NCI-H1417 treated with DMSO at 0.1 percent for 48 hours (cell line): ENCODE data around the gene CPNE7.
"Not testable (repeated sequence)": the region's sequence is repeated elsewhere in the genome, so short reads cannot be mapped to it uniquely, and the experiment has no call there.

Experiments used
- DNase-seq: peaks from one replicate; lab custom pipeline; 2025; lab: John Stamatoyannopoulos, UW

The CPNE7 gene

DNA sequence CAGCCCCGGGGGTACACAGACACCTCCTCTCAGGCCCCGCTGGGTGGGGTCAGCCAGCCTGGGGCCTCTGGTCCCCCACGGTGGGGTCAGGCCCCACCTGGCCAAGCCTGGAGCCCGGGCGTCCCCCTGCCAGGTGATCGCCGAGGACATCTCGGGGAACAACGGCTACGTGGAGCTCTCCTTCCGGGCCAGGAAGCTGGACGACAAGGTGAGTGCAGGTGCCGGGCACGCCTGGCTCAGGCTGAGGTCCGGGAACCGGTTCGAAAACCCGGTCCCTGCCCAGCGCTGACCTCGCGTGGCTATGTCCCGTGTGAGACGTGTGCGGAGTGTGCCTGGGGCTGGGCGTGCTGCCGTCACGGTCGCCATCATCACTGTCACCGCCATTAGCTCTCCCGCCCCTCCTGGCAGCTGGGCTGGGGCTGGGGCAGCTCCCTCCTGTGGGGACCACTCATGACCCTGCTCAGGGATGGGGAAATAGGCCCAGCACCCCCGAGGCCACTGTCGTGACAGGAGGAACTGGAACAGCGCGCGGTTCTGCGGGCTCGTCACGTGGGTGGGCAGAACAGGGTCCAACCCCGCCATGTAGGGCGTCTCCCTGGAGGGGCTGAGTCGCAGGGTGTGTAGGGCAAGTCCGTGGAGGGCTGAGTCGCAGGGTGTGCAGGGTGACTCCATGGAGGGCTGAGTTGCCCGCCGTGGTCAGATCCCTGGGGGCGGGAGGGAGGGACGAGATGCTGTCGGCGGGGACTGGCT lies 8.5 kb downstream of the CPNE7 start:
- no peak for DNase-seq

DNA sequence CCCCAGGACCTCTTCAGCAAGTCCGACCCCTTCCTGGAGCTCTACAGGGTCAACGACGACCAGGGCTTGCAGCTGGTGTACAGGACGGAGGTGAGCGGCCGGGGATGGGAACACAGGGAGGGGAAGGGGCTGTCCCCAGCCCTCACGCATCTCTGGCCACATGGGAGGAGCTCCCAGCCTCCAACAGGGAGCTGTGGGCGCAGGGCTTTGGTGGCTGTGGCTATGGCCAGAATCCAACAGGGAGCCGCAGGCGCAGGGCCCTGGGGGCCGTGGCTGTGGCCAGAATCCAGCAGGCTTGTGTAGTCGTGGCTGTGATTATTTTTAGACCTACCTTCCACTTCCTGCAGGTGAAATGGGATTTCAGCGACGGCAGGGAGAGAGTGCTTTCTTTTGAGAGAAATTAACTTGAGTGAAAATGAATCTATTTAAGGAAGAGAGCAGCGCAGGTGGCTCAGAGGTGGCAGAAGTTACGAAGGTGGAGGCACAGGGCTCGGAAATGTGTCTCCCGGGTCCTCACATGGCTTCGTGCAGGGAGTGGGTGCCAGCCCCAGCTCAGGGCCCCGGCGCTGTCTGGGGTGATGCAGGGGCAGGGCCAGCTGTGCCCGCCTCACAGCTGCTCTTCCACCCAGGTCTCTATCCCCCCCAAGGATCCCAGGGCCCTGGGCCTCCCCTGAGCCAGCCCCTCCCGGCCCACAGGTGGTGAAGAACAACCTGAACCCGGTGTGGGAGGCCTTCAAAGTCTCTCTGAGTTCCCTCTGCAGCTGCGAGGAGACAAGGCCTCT lies 9.4 kb downstream of the CPNE7 start:
- no peak for DNase-seq

DNA sequence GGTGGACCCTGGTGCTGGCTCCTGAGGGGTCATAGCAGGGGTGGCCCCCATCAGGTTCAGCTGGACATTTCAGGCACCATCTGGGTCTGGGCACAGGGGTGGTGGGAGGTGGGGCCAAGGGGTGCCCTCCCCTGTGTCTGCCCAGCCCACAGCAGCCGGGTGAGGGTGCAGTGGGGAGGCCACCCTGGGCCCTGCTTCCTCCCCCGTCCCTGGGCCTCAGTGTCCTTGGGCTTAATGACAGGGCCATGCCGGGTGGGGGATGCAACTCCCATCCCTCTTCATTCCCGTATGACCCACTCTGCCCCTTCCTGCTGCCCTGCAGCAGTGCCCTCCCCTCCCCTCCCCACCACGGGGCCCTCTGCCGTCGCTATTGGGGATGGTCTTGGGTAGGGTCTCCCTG lies 10.7 kb downstream of the CPNE7 start:
- no peak for DNase-seq

DNA sequence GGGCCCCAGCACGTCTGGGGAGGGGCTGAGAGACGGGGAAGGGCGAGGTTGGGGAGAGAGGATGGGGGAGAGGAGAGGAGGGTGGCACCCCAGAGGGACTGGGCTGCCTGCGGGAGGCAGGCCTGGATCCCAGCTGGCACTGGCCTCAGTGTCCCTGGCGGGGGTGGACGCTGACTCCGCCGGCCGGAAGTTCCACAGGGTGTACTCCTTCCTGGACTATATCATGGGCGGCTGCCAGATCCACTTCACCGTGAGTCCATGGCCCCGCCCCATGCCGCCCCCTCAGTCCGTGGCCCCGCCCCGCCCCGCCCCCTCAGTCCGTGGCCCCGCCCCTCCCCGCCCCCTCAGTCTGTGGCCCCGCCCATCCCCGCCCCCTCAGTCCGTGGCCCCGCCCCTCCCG lies 11.3 kb downstream of the CPNE7 start:
- no peak for DNase-seq

DNA sequence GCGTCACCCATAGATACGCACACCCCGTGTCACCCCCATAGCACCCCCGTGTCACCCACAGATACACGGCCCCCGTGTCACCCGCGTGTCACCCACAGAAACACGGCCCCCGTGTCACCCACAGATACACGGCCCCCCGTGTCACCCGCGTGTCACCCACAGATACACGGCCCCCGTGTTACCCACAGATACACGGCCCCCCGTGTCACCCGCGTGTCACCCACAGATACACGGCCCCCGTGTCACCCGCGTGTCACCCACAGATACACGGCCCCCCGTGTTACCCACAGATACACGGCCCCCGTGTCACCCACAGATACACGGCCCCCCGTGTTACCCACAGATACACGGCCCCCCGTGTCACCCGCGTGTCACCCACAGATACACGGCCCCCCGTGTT lies 12.1 kb downstream of the CPNE7 start:
- not testable (repeated sequence) for DNase-seq

DNA sequence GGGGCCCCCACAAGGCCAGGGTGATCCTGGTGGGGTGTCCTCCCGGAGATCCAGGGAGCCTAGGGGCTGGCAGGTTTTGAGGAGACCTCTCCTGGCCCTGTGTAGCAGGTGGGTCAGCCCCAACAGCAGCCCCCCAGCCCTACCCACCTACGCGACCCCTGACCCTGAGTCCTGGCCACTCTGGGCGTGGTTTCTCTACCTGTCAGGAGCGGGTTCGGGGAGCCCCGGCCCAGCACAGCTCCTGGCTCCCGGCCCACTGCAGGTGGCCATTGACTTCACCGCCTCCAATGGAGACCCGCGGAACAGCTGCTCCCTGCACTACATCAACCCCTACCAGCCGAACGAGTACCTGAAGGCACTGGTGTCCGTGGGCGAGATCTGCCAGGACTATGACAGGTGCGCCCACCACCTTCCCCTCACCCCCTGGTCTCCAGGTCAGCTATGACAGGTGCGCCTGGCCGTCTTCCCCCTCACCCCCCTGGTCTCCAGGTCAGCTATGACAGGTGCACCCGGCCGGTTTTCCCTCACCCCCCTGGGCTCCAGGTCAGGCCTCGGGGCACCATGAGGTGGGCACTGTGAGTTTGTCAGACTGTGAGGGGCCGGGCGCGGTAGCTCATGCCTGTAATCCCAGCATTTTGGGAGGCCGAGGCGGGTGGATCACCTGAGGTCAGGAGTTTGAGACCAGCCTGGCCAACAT lies 13.0 kb downstream of the CPNE7 start:
- DNase-seq = no peak

DNA sequence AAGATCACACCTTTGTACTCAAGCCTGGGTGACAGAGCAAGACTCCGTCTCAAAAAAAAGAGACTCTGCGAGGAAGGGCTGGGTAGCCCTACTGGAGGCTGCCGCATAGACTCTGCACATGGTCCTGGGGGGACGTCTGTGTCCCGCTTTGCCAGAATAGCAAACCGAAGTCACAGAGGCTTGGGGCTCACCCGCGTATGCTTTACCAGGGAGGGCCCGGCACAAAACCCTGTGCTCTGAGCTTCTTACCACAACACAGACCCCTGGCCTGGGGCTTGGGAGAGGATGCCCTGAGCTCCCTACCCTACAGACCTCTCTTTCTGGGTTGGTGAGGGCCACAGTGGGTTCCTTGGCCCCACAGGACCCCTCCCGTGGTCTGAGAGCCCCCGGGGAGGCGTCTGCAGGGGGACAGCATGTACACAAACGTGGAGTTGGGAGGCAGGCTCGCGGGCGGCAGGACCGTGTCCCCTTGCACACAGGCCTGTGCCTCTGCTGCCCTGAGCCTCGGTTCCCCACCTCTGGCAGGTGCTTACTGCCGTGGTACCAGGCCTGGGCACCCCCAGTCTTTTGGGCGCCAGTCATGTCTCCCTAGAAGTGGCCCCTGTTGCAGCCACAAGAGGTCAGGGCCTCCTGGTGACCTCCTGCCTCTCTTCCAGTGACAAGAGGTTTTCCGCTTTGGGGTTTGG lies 13.8 kb downstream of the CPNE7 start:
- DNase-seq = no peak

DNA sequence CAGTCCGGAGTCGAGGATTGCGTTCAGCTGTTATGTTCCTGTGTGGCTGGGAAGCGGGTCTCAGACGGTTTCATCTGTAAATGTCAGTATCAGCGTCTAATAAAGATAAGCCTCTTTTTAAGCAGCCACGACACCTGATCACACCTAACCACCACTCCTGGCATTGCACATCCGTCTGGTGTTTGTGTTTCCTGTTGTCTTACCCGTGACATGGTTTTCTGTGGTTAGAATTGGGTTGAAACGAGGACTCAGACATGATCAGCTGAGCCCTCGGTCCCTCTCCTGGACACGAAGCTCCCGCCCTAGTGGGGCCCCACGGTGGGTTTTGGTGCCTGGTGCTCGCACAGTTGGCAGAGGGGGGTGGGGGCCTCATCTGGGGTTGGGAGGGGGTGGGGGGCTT lies 18.3 kb downstream of the CPNE7 start:
- no peak for DNase-seq

DNA sequence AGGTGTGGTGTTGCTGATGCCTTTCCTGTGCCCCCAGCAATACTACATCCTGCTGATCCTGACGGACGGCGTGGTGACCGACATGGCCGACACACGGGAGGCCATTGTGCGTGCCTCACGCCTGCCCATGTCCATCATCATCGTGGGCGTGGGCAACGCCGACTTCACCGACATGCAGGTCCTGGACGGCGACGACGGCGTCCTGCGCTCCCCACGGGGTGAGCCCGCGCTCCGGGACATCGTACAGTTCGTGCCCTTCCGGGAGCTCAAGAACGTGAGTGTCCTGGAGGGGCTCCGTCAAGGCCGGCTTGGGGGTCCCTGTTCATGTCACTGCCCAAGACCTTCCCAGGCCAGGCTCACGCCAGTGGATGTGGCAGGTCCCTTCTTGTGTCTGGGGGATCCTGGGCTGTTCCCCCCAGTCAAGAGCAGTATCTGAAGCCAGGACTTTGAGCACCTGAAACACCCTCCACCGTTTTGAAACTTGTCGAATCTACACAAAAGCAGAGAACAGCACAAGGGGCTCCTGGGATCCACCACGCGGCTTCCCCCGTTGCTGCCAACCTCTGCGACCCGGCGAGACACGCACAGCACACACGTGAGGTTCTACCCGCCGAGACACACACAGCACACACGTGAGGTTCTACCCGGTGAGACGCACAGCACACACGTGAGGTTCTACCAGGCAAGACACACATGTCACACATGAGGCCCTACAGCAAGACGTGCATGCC lies 19.9 kb downstream of the CPNE7 start:
- DNase-seq = no peak

DNA sequence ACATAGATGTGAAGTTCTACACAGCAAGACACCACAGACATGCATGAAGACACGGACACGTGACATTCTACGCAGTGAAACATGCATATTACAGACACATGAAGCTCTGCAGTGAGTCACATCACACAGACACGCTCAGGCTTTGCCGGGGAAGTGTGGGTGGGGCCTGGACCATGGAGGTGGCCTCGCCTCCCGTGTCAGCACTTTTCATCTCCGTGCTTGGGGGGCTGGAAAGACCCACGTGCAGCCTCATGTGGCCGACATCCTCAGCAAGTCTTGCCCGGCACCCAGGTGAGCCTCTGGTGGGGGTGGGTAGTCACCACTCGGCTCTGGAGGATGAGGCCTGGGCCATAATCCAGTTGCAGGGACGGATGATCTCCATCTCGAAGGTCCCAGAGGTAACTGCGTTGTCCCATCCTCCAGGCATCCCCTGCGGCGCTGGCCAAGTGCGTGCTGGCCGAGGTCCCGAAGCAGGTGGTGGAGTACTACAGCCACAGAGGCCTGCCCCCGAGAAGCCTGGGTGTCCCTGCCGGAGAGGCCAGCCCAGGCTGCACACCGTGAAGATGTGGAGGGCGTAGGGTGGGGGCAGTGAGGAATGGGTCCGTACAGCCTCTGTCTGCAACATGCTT lies 20.6 kb downstream of the CPNE7 start:
- no peak for DNase-seq

DNA sequence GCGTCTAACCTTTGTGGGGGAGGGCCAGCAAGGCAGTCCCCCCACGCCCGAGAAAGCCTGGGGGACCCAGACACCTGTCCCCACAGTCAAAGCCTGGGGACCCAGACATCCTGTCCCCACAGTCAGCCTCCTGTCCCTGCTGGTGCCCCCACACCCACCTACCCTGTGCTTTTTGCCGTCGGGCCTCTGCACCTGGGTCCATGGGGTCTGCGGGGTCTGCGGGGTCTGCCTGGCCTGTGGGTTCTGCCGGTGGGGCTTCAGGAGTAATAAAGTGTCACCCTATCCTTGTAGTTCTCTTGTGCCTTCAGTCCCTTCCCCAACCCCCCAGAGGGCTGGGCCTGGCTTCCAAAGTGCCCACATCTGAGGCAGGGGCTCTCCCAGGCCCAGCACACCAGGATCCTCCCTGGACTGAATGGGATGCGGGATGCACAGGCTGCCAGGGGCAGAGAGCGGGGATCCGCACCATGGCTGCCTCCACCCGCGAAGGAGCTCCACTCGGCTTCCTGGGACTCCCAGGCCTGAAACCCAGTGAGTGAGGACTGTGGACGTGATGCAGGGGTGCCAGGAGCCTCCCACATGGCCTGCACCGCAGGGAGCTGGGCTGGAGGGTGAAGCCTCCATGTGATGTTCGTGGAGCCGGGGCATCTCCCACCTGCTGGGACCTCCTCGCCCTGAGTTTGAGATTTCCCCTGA lies 21.5 kb downstream of the CPNE7 start:
- no peak for DNase-seq

DNA sequence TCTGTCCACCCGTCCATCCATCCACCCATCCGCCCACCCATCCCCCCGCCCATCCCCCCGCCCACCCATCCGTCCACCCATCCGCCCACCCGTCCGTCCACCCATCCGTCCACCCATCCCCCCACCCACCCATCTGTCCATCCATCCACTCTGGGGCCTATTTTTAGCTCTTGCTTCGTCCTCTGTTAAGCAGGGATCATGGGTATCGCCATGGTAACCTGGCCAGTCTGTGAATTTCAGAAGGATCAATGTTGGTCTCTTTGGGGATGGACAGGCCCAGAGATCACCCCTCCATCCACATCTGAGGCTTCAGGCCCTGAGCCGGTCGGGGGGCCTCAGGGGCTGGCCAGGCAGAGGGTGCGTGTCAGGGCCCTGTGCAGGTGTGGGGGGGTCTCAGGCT lies 22.6 kb downstream of the CPNE7 start:
- no peak for DNase-seq

DNA sequence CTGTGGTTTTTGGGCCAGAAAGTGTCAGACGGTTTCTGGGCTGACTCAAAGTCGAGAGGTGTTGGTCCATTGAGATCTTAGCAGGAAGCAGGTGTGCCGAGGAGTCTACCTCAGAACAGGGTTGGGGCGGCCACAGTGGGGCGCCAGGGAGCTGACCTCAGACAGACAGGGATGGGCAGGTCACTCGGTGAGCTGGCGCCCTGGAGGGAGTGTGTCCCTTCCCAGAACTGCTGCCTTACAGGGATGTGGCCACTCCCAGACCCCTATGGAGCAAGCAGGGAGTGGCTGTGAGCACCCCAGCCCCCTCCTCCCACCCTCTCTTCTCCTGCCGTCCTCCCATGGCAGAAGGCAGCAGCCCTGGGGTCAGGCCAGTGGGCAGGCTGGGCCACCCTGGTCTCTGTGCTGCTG lies 23.9 kb downstream of the CPNE7 start:
- DNase-seq = no peak

DNA sequence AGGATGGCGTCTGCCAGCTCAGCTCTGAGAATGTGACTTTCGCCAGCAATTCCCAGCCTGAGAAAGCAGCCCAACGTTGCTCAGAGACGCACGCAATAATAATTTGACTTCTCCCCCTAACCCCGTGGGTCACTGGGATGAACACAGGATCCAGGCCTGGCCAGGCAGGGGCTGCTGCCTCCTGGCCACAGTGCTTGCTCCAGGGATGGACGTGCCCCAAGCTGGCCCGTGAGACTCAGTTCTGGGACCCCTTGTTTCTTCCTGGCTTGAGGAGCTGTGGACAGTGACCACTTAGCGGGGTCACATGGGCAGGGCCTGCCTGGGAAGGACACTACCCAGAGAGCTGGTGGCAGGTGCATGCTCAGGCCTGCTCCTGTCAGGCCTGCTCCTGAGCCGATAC lies 24.3 kb downstream of the CPNE7 start:
- DNase-seq = no peak

DNA sequence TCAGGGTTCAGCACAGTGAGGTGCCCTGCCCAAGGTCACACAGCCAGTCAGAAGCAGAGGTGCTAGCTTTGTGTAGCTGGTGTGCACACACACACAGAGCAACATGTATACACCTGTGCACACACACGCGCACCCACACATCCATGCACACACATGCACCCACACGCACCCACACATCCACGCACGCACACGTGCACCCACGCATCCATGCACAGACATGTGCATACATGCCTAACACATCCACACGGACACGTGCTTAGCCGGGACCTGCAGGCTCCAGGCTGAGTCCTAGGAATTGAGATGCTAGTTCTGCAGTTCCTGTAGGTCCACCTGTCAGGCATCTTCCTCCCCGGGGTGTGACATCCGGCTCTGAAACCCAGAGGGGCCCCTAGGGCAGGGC lies 24.9 kb downstream of the CPNE7 start:
- DNase-seq = no peak

DNA sequence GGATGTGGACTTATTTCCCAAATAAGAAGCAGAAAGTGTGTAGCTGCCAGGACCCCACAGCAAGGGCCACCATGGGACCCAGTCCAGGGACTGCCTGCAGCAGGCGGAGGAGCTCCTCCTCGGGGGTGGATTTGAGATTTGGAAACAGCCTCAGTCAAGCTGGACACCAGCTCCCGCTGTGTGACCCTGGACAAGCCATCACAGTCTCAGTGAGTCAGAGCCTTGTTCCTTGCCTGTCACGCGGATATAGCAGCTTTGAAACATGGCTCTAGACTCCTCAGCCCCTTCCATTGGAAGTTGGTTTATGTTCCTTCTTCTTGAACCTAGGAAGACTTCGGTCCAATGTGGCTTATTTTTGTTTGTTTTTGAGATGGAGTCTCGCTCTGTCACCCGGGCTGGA lies 25.4 kb downstream of the CPNE7 start:
- DNase-seq = no peak

DNA sequence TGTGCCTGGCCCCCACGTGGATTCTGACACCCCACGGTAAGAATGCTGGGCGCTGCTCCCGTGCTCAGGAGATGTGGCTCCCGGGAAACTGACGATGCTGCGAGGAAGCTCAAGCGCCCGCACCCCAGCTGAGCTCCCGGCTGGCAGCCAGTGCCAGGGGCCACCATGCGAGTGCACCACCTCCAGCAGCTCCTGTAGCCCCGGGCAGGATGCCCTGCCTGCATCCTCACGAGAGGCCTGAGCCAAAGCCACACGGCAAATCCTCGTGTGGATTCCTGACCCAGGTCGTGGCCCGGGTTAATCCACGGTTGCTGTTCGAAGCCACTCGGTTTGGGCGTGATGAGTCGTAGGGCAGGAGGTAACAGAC lies 26.3 kb downstream of the CPNE7 start:
- no peak for DNase-seq

DNA sequence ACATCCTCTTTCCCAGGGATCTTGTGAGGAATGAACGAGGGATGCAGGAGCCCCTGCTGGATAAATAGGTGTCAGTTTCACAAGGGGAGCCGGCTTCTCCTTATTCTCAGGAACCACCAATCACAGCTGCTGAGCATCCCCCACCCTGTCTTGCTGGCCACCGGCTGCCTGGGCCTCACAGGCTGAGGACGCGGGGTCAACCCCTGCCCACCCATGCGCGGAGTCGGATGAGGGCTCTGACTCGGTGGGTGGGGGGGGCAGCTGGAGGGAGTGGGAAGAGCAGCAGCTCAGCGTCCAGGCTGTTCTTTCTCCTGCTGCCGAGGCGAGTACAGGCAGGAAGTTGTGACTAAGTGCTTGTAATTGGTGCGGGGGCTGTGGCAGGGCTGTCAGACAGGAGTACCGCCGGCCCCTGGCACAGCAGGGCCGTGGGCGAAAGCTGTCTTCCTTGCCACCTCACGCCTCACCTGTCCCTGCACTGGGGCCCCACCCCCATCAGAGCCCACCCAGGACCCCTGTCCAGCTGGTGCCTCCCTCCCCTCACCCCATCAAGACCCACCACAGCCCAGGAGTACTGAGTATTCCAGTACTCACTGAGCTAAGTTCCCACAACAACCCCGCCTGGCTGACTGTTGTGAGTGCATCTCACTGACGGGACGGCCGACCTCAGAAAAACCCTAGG lies 26.9 kb downstream of the CPNE7 start:
- DNase-seq = no peak

DNA sequence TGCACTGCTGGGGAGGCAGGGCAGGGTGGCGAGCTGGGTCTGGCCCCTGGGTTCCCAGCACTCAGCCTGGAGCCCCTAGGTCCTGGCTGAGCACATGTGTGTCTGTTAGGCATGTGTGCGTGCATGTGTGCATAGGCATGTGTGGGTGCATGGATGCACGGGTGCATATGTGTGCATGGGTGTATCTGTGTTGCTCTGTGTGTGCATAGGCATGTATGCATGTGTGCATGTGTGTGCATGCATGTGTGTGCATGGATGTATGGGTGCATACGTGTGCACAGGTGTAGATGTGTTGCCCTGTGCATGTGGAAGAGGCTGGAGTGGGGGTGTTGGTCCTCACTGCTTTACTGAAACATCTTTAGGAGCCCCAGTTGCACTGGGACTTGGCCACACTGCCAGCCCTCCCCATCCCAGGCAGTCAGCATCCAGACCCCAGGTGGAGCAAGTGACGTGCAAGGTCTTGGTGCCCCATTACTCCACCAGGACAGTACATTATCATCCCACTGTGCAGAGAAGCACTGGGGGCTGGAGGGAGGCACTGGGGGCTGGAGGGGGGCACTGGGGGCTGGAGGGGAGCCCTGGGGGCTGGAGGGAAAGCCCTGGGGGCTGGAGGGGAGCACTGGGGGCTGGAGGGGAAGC lies 27.5 kb downstream of the CPNE7 start:
- no peak for DNase-seq

DNA sequence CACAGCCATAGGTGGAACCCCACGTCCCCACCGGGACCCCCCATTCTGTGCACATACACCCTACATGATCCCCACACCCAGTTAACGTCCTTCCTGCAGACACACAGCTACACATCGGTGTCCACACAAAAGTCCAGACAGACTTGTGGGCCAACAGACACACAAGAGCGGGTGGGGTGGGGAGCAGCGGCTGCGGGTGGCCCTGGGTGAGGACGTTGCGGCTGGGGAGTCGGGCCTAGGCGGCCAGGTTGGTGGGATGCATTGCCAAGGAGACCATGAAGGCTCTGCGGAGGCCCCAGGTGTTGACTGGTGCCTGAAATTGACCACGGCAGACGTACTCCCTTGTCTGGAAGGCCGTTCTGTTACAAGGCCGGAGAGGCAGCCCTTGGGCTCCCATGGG lies 29.2 kb downstream of the CPNE7 start:
- no peak for DNase-seq
